GM12878 (cell line): Measurements from ENCODE around the gene GYG1. TPM values are rescaled to one million over a fixed set of nuclear protein-coding genes. Genes with fewer than 3 reads are reported as not detected.

Experiments
- ATAC-seq: fragments of 200-7000 bp; cut with Tn5 transposase; 3 replicates; pipeline ENCODE4 v1.9.1; 2020; ENCODE audit warnings: mild to moderate bottlenecking, moderate library complexity
- BruUV-seq: library from RNA; stranded (reverse); fragments of 400-500 nt; replicated peaks from 2 replicates; lab custom pipeline; 2021; lab: Mats Ljungman, UMichigan
- CTCF ChIA-PET: fragments of 300-600 bp; sonication (Branson Sonifier 250); formaldehyde crosslinking; extraction: SDS; loops from one replicate; lab custom pipeline; 2021; ENCODE audit warnings: inconsistent platforms; lab: Yijun Ruan, JAX
- POLR2A ChIA-PET: fragments of 350-600 bp; formaldehyde crosslinking; extraction: SDS; loops from one replicate; lab custom pipeline; 2021; ENCODE audit warnings: inconsistent platforms; lab: Charles Lee
- RAD21 ChIA-PET: fragments of 300-600 bp; sonication (Branson Sonifier 250); formaldehyde crosslinking; loops from one replicate; lab custom pipeline; 2023; ENCODE audit warnings: antibody characterized with exemption; ENCODE audit not compliant: unreplicated experiment; lab: Charles Lee
- SMC1A ChIA-PET: fragments of 300-600 bp; sonication (Branson Sonifier 250); formaldehyde crosslinking; loops from one replicate; lab custom pipeline; 2023; ENCODE audit not compliant: unreplicated experiment, uncharacterized antibody; lab: Charles Lee
- DNase-seq: peaks from one replicate; pipeline ENCODE4 v3.0.0-alpha.2; 2011; ENCODE audit warnings: low read depth, low spot score
- FAIRE-seq: peaks from 3 replicates; lab custom pipeline; 2011; peaks lifted over from hg19 to GRCh38; lab: Jason Lieb, UNC
- H2AFZ ChIP-seq: 2 replicates; pipeline ENCODE4 v1.6.0; 2011; ENCODE audit warnings: low read depth, low read length, control low read depth; ENCODE audit not compliant: control insufficient read depth
- H3K27ac ChIP-seq: 2 replicates; pipeline ENCODE4 v1.5.1; 2011; ENCODE audit warnings: control low read depth; ENCODE audit not compliant: control insufficient read depth, insufficient read depth
- H3K27me3 ChIP-seq, 2 experiments: replicated peaks in 1 of 2; 2 replicates each; pipeline versions ENCODE4 v1.6.0 to v1.6.1; 2011; ENCODE audit warnings: low read length in 1 of 2; ENCODE audit not compliant: control insufficient read depth in 2 of 2, insufficient read depth in 2 of 2
- H3K36me3 ChIP-seq, 2 experiments: 2 replicates each; pipeline ENCODE4 v1.5.1; 2011; ENCODE audit warnings: low read length in 1 of 2; ENCODE audit not compliant: control insufficient read depth in 2 of 2, insufficient read depth in 2 of 2
- H3K4me1 ChIP-seq: 2 replicates; pipeline ENCODE4 v1.6.1; 2011; ENCODE audit warnings: mild to moderate bottlenecking, low read length, moderate library complexity, mixed read lengths; ENCODE audit not compliant: control insufficient read depth, insufficient read depth
- H3K4me2 ChIP-seq: 2 replicates; pipeline ENCODE4 v1.6.0; 2011; ENCODE audit warnings: control low read depth; ENCODE audit not compliant: control insufficient read depth, insufficient read depth
- H3K4me3 ChIP-seq: fragments of 200-600 bp; sonication (generic); 2 replicates; pipeline ENCODE4 v1.5.1; 2016
- H3K79me2 ChIP-seq: 2 replicates; pipeline ENCODE4 v1.6.0; 2011; ENCODE audit warnings: low read length; ENCODE audit not compliant: control insufficient read depth, insufficient read depth
- H3K9ac ChIP-seq: 2 replicates; pipeline ENCODE4 v1.8.0; 2011; ENCODE audit warnings: low read length, control low read depth, mixed read lengths; ENCODE audit not compliant: control insufficient read depth, insufficient read depth
- H3K9me3 ChIP-seq: replicated peaks from 3 replicates; pipeline ENCODE4 v1.5.1; 2011; ENCODE audit warnings: mild to moderate bottlenecking, low read length; ENCODE audit not compliant: control insufficient read depth, insufficient read depth
- H4K20me1 ChIP-seq: 2 replicates; pipeline ENCODE4 v1.6.0; 2011; ENCODE audit not compliant: control insufficient read depth, insufficient read depth
- BRCA1 ChIP-seq: IDR thresholded peaks from 2 replicates; pipeline ENCODE4 v1.6.1; 2011; ENCODE audit warnings: low read depth, low read length, improper control_type of control experiment
- DPF2 ChIP-seq: fragments of 450-650 bp; IDR thresholded peaks from 2 replicates; pipeline ENCODE4 v1.6.1; 2017; ENCODE audit warnings: mild to moderate bottlenecking
- GABPA ChIP-seq: IDR thresholded peaks from 2 replicates; pipeline ENCODE4 v1.6.1; 2014; ENCODE audit warnings: antibody characterized with exemption, low read depth, mild to moderate bottlenecking, inconsistent platforms
- MEF2B ChIP-seq: fragments of 450-650 bp; IDR thresholded peaks from 2 replicates; pipeline ENCODE4 v1.6.1; 2018; ENCODE audit warnings: mild to moderate bottlenecking, moderate library complexity; ENCODE audit not compliant: partially characterized antibody, poor library complexity, severe bottlenecking
- MTA3 ChIP-seq: IDR thresholded peaks from 2 replicates; pipeline ENCODE4 v1.6.1; 2012; ENCODE audit warnings: low read length, inconsistent platforms, borderline replicate concordance
- NR2F1 ChIP-seq: fragments of 450-650 bp; conservative IDR thresholded peaks from 2 replicates; pipeline ENCODE4 v1.6.1; 2017; ENCODE audit warnings: mild to moderate bottlenecking
- NRF1 ChIP-seq: conservative IDR thresholded peaks from 2 replicates; pipeline ENCODE4 v1.6.1; 2011; ENCODE audit warnings: mild to moderate bottlenecking, low read depth, low read length, improper control_type of control experiment
- PAX8 ChIP-seq: fragments of 450-650 bp; IDR thresholded peaks from 2 replicates; pipeline ENCODE4 v1.6.1; 2017; ENCODE audit warnings: mild to moderate bottlenecking, moderate library complexity
- RBBP5 ChIP-seq: fragments of 200-600 bp; sonication (generic); conservative IDR thresholded peaks from 2 replicates; pipeline ENCODE4 v1.6.1; 2016
- ZNF622 ChIP-seq: fragments of 450-650 bp; IDR thresholded peaks from 2 replicates; pipeline ENCODE4 v1.6.1; 2017; ENCODE audit warnings: mild to moderate bottlenecking, inconsistent platforms
- WGBS: methylation state at CpG from one replicate; pipeline ENCODE4 v1.1.6; 2016; ENCODE audit warnings: low lambda C conversion rate; ENCODE audit not compliant: insufficient replicate concordance, insufficient coverage; ENCODE audit errors: missing lambda C conversion rate; 5-methylcytosine and 5-hydroxymethylcytosine counted together
- in situ Hi-C: fragments of 300-500 bp; cut with MboI; formaldehyde crosslinking; loops from 9 replicates; pipeline ENCODE4 v1.14.3; 2018; ENCODE audit warnings: mixed read lengths
- intact Hi-C: fragments of 100-400 bp; cut with micrococcal nuclease; formaldehyde crosslinking; loops from one replicate; pipeline ENCODE4 v1.14.2; 2022; ENCODE audit not compliant: unreplicated experiment
- polyA plus RNA-seq, 11 experiments: library from polyadenylated mRNA; depleted of rRNA in 4 of 11; unstranded in 6 of 11; stranded (reverse) in 5 of 11; fragments of >200 nt; fragmentation: Nextera tagmentation in 4 of 11; fragmentation: Illumina TruSeq in 1 of 11; extraction: Ambion mirVana in 4 of 11; extraction: Trizol in 1 of 11; gene quantifications; 1 replicate in 1 of 11; 2 replicates in 10 of 11; pipeline versions ENCODE4 v1.2.1 to v1.2.3, GENCODE V29; 2011 to 2016; ENCODE audit warnings: inconsistent platforms in 2 of 11, missing spikeins in 2 of 11, low read depth in 1 of 11
- total RNA-seq, 4 experiments: library from RNA; depleted of rRNA in 3 of 4; stranded (reverse); fragments of >200 nt in 3 of 4; fragmentation: Illumina TruSeq in 1 of 4; extraction: Trizol in 1 of 4; gene quantifications; 2 replicates each; pipeline versions ENCODE4 v1.2.1 to v1.2.3, GENCODE V29; 2013 to 2021
- TF ChIP-seq, protein P1 (sequence below): fragments of 450-650 bp; IDR thresholded peaks from 2 replicates; pipeline ENCODE4 v1.6.1; 2018; ENCODE audit warnings: mild to moderate bottlenecking, low read depth, moderate library complexity; ENCODE audit not compliant: partially characterized antibody
- TF ChIP-seq, protein P2 (sequence below): fragments of 150-350 bp; IDR thresholded peaks from 2 replicates; pipeline ENCODE4 v1.6.1; 2014; ENCODE audit warnings: mild to moderate bottlenecking, low read depth, low read length
- TF ChIP-seq, protein P3 (sequence below): fragments of 450-650 bp; formaldehyde crosslinking; IDR thresholded peaks from 2 replicates; pipeline ENCODE4 v1.4.0; 2020; ENCODE audit warnings: mild to moderate bottlenecking, moderate library complexity

GYG1 gene
- total and polyA plus RNA-seq, 10 of the 15 experiments (the other 5 are each of a cell fraction or from before 2014, with no cell fraction given) = 11.8 to 38.9 (median 22.9) TPM

DNA sequence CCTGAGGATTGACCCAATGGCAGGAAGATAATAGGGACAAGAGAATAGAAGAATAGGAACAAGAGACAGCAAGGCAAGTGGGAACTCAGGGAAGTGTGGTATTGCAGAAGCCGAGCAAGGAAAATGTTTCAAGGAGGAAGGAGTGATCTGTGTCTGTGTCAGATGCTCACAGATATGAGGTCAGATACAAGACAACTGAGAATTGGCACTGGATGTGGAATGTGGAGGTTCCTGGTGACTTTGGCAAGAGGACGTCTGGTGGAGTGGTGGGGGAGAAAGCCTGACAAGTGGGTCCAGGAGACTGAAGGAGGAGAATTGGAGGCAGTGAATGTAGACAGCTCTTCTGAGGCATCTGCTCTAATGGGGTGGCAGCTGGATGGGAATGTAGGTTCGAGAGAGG lies 24.1 kb downstream of the GYG1 start (continued):
- no peak for TF ChIP-seq NRF1
- no peak for TF ChIP-seq PAX8

DNA sequence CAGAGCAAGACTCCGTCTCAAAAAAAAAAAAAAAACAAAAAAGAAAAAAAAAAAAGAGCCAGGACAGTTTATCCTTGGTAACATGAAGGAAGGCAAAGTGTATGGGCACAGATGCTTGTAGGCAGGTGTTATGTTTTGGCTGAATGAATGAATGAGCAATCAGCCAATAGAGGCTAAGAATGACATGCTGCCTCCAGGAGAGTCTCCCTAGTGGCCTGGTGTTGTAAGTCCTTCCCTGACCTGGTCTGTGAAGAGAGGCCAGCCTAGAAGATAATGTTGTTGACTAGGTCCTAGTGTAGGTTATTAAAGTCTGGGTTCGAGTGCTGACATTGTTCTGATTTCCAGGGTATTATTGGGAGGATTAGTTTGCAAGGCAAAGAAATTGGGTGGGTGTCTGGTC lies 24.9 kb downstream of the GYG1 start:
- H3K9ac ChIP-seq = no peak overlapping the region
- SMC1A ChIA-PET = no interaction called here
- RAD21 ChIA-PET = no interaction called here
- ATAC-seq = peak; percentile 27; the same call in 1 of the 3 replicates
- H3K4me1 ChIP-seq = no peaks in the 10 kb centered on the region
- CTCF ChIA-PET = no interaction called here
- no peak for DNase-seq
- BruUV-seq = no TSS peak
- in situ Hi-C loops (no loop called here), intact Hi-C loops (no loop called here)
- no peak for TF ChIP-seq RBBP5
- TF ChIP-seq MEF2B = no peak
- TF ChIP-seq DPF2 = no peak
- TF ChIP-seq NR2F1 = no peak
- TF ChIP-seq GABPA = no peak
- TF ChIP-seq, protein P1, sequence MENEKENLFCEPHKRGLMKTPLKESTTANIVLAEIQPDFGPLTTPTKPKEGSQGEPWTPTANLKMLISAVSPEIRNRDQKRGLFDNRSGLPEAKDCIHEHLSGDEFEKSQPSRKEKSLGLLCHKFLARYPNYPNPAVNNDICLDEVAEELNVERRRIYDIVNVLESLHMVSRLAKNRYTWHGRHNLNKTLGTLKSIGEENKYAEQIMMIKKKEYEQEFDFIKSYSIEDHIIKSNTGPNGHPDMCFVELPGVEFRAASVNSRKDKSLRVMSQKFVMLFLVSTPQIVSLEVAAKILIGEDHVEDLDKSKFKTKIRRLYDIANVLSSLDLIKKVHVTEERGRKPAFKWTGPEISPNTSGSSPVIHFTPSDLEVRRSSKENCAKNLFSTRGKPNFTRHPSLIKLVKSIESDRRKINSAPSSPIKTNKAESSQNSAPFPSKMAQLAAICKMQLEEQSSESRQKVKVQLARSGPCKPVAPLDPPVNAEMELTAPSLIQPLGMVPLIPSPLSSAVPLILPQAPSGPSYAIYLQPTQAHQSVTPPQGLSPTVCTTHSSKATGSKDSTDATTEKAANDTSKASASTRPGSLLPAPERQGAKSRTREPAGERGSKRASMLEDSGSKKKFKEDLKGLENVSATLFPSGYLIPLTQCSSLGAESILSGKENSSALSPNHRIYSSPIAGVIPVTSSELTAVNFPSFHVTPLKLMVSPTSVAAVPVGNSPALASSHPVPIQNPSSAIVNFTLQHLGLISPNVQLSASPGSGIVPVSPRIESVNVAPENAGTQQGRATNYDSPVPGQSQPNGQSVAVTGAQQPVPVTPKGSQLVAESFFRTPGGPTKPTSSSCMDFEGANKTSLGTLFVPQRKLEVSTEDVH = no peak
- no peak for TF ChIP-seq MTA3
- no peak for TF ChIP-seq ZNF622
- TF ChIP-seq, protein P2, sequence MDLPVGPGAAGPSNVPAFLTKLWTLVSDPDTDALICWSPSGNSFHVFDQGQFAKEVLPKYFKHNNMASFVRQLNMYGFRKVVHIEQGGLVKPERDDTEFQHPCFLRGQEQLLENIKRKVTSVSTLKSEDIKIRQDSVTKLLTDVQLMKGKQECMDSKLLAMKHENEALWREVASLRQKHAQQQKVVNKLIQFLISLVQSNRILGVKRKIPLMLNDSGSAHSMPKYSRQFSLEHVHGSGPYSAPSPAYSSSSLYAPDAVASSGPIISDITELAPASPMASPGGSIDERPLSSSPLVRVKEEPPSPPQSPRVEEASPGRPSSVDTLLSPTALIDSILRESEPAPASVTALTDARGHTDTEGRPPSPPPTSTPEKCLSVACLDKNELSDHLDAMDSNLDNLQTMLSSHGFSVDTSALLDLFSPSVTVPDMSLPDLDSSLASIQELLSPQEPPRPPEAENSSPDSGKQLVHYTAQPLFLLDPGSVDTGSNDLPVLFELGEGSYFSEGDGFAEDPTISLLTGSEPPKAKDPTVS = no peak
- TF ChIP-seq BRCA1 = no peak
- TF ChIP-seq, protein P3, sequence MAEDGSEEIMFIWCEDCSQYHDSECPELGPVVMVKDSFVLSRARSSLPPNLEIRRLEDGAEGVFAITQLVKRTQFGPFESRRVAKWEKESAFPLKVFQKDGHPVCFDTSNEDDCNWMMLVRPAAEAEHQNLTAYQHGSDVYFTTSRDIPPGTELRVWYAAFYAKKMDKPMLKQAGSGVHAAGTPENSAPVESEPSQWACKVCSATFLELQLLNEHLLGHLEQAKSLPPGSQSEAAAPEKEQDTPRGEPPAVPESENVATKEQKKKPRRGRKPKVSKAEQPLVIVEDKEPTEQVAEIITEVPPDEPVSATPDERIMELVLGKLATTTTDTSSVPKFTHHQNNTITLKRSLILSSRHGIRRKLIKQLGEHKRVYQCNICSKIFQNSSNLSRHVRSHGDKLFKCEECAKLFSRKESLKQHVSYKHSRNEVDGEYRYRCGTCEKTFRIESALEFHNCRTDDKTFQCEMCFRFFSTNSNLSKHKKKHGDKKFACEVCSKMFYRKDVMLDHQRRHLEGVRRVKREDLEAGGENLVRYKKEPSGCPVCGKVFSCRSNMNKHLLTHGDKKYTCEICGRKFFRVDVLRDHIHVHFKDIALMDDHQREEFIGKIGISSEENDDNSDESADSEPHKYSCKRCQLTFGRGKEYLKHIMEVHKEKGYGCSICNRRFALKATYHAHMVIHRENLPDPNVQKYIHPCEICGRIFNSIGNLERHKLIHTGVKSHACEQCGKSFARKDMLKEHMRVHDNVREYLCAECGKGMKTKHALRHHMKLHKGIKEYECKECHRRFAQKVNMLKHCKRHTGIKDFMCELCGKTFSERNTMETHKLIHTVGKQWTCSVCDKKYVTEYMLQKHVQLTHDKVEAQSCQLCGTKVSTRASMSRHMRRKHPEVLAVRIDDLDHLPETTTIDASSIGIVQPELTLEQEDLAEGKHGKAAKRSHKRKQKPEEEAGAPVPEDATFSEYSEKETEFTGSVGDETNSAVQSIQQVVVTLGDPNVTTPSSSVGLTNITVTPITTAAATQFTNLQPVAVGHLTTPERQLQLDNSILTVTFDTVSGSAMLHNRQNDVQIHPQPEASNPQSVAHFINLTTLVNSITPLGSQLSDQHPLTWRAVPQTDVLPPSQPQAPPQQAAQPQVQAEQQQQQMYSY (CRISPR knock-in tag) = no peak
- H3K27me3 ChIP-seq = no peaks in the 10 kb centered on the region
- no peaks in the 10 kb centered on the region for H4K20me1 ChIP-seq
- H3K27ac ChIP-seq = no peak overlapping the region
- peaks cover 4 to 11% of the 10 kb centered on the region in 2 experiments for H3K36me3 ChIP-seq
- WGBS = 94% methylated on average over 1 of the region's 2 CpGs
- FAIRE-seq = no peak
- H3K4me2 ChIP-seq = no peak overlapping the region
- H2AFZ ChIP-seq = no peak overlapping the region
- no peaks in the 10 kb centered on the region for H3K9me3 ChIP-seq
- POLR2A ChIA-PET = no interaction called here
- H3K79me2 ChIP-seq = no peaks in the 10 kb centered on the region
- no peak overlapping the region for H3K4me3 ChIP-seq
